H1 (cell line): ENCODE data around the gene SUMF1. TPM values are rescaled to one million over a fixed set of nuclear protein-coding genes. Genes with fewer than 3 reads are reported as not detected.

Source experiments
- CTCF ChIA-PET: fragments of 300-600 bp; sonication (Branson Sonifier 250); formaldehyde crosslinking; loops from one replicate; lab custom pipeline; 2021; ENCODE audit not compliant: partially characterized antibody; lab: Charles Lee
- POLR2A ChIA-PET: fragments of 300-600 bp; sonication (Branson Sonifier 250); formaldehyde crosslinking; loops from one replicate; lab custom pipeline; 2021; ENCODE audit warnings: inconsistent platforms; ENCODE audit not compliant: partially characterized antibody; lab: Charles Lee
- DNase-seq, 2 experiments: peaks; one replicate each; pipeline versions ENCODE4 v3.0.0 to v3.0.0-alpha.2; 2010 to 2022; ENCODE audit warnings: low spot score in 2 of 2, low read depth in 1 of 2, mixed read lengths in 1 of 2
- FAIRE-seq: peaks from 2 replicates; lab custom pipeline; 2011; peaks lifted over from hg19 to GRCh38; lab: Jason Lieb, UNC
- H2AFZ ChIP-seq: 2 replicates; pipeline ENCODE4 v1.8.1; 2012; ENCODE audit warnings: low read length, inconsistent platforms
- H2AK5ac ChIP-seq: 2 replicates; pipeline ENCODE4 v1.6.1; 2013; ENCODE audit warnings: low read depth, low read length
- H2BK120ac ChIP-seq: replicated peaks from 2 replicates; pipeline ENCODE3; 2013; ENCODE audit warnings: low read depth, low read length, inconsistent platforms
- H2BK12ac ChIP-seq: 2 replicates; pipeline ENCODE4 v1.6.1; 2013; ENCODE audit warnings: low read depth, low read length
- H2BK15ac ChIP-seq: 2 replicates; pipeline ENCODE4 v1.6.1; 2013; ENCODE audit warnings: low read length
- H2BK20ac ChIP-seq: 2 replicates; pipeline ENCODE4 v1.6.1; 2013; ENCODE audit warnings: low read length
- H2BK5ac ChIP-seq: 2 replicates; pipeline ENCODE4 v1.6.1; 2013; ENCODE audit warnings: low read depth, low read length
- H3K14ac ChIP-seq: 2 replicates; pipeline ENCODE4 v1.6.1; 2013; ENCODE audit warnings: inconsistent platforms; ENCODE audit not compliant: insufficient read length
- H3K18ac ChIP-seq: 2 replicates; pipeline ENCODE4 v1.6.1; 2013; ENCODE audit warnings: low read length; ENCODE audit errors: extremely low read depth
- H3K23ac ChIP-seq: 2 replicates; pipeline ENCODE4 v1.6.1; 2013; ENCODE audit warnings: inconsistent platforms; ENCODE audit not compliant: insufficient read length
- H3K23me2 ChIP-seq: 2 replicates; pipeline ENCODE4 v1.6.1; 2013; ENCODE audit warnings: low read depth, low read length
- H3K27ac ChIP-seq: 2 replicates; pipeline ENCODE4 v1.6.1; 2011; ENCODE audit warnings: low read depth, low read length, inconsistent platforms
- H3K27me3 ChIP-seq, 4 experiments: replicated peaks in 1 of 4; 1 replicate in 1 of 4; 2 replicates in 3 of 4; pipeline versions ENCODE4 v1.6.1 to v1.8.1; 2011 to 2013; ENCODE audit warnings: low read length in 3 of 4, mild to moderate bottlenecking in 3 of 4, inconsistent platforms in 2 of 4, mixed read lengths in 2 of 4, moderate library complexity in 1 of 4; ENCODE audit not compliant: control insufficient read depth in 3 of 4, insufficient read depth in 3 of 4; ENCODE audit errors: extremely low read depth in 1 of 4
- H3K36me3 ChIP-seq, 4 experiments: 2 replicates each; pipeline versions ENCODE4 v1.6.1 to v1.8.1; 2011 to 2013; ENCODE audit warnings: mild to moderate bottlenecking in 4 of 4, low read length in 3 of 4, moderate library complexity in 2 of 4, control low read depth in 1 of 4, inconsistent platforms in 1 of 4; ENCODE audit not compliant: insufficient read depth in 4 of 4, control insufficient read depth in 2 of 4
- H3K4ac ChIP-seq: replicated peaks from 2 replicates; pipeline ENCODE3; 2013; ENCODE audit warnings: low read length, low read depth, mixed read lengths, inconsistent platforms; ENCODE audit not compliant: insufficient read length
- H3K4me1 ChIP-seq, 4 experiments: replicated peaks in 1 of 4; 1 replicate in 1 of 4; 2 replicates in 3 of 4; pipeline versions ENCODE4 v1.6.1 to v1.8.1; 2011 to 2013; ENCODE audit warnings: low read length in 3 of 4, inconsistent platforms in 2 of 4, mixed read lengths in 1 of 4; ENCODE audit not compliant: insufficient read depth in 4 of 4, control insufficient read depth in 3 of 4
- H3K4me2 ChIP-seq, 2 experiments: 2 replicates each; pipeline versions ENCODE4 v1.6.1 to v1.8.1; 2011 to 2013; ENCODE audit warnings: low read depth in 2 of 2, low read length in 2 of 2, control low read depth in 1 of 2, inconsistent platforms in 1 of 2, mild to moderate bottlenecking in 1 of 2; ENCODE audit not compliant: insufficient read depth in 1 of 2
- H3K4me3 ChIP-seq, 4 experiments: fragments of 200-600, 300-600 bp in 1 of 4; sonication (generic), shearing (Covaris generic), sonication (Bioruptor Twin) in 1 of 4; 2 replicates each; pipeline versions ENCODE4 v1.5.1 to v1.8.1; 2011 to 2016; ENCODE audit warnings: low read length in 4 of 4, low read depth in 3 of 4, control low read depth in 2 of 4, inconsistent platforms in 2 of 4, mild to moderate bottlenecking in 2 of 4, mixed read lengths in 1 of 4, moderate library complexity in 1 of 4; ENCODE audit not compliant: insufficient read depth in 2 of 4; ENCODE audit errors: extremely low read depth in 1 of 4
- H3K56ac ChIP-seq: replicated peaks from 2 replicates; pipeline ENCODE3; 2013; ENCODE audit warnings: low read depth, mild to moderate bottlenecking, mixed read lengths, low read length, inconsistent platforms; ENCODE audit not compliant: insufficient read length
- H3K79me1 ChIP-seq: 2 replicates; pipeline ENCODE4 v1.6.1; 2013; ENCODE audit warnings: low read depth, low read length, control low read depth
- H3K79me2 ChIP-seq, 2 experiments: 2 replicates each; pipeline versions ENCODE4 v1.6.1 to v1.8.1; 2012 to 2013; ENCODE audit warnings: low read length in 2 of 2, mild to moderate bottlenecking in 2 of 2, inconsistent platforms in 1 of 2; ENCODE audit not compliant: insufficient read depth in 2 of 2, control insufficient read depth in 1 of 2
- H3K9ac ChIP-seq, 4 experiments: replicated peaks in 1 of 4; 1 replicate in 1 of 4; 2 replicates in 3 of 4; pipeline versions ENCODE4 v1.6.1 to v1.8.1; 2011 to 2013; ENCODE audit warnings: low read depth in 3 of 4, low read length in 3 of 4, control low read depth in 2 of 4, mild to moderate bottlenecking in 2 of 4, moderate library complexity in 2 of 4, inconsistent platforms in 1 of 4; ENCODE audit errors: extremely low read depth in 1 of 4
- H3K9me3 ChIP-seq, 2 experiments: 2 replicates each; pipeline versions ENCODE4 v1.6.1 to v1.8.1; 2012 to 2013; ENCODE audit warnings: mild to moderate bottlenecking in 2 of 2, moderate library complexity in 2 of 2, control low read depth in 1 of 2, inconsistent platforms in 1 of 2, low read depth in 1 of 2, low read length in 1 of 2, mixed read lengths in 1 of 2; ENCODE audit not compliant: insufficient read depth in 2 of 2
- H4K20me1 ChIP-seq, 2 experiments: replicated peaks in 1 of 2; 2 replicates each; pipeline versions ENCODE3 to v1.8.1; 2011 to 2013; ENCODE audit warnings: inconsistent platforms in 2 of 2, low read length in 2 of 2, mild to moderate bottlenecking in 1 of 2; ENCODE audit not compliant: insufficient read depth in 2 of 2, control insufficient read depth in 1 of 2
- H4K5ac ChIP-seq: 2 replicates; pipeline ENCODE4 v1.6.1; 2013; ENCODE audit warnings: low read length, low read depth, mixed read lengths, inconsistent platforms; ENCODE audit not compliant: insufficient read length
- H4K8ac ChIP-seq: 2 replicates; pipeline ENCODE4 v1.8.0; 2013; ENCODE audit warnings: mild to moderate bottlenecking, moderate library complexity, low read length, inconsistent platforms; ENCODE audit not compliant: insufficient read depth; ENCODE audit errors: extremely low read depth
- H4K91ac ChIP-seq: replicated peaks from 2 replicates; pipeline ENCODE3; 2013; ENCODE audit warnings: low read length, mixed read lengths, inconsistent platforms; ENCODE audit not compliant: insufficient read length
- HDAC6 ChIP-seq: IDR thresholded peaks from one replicate; pipeline ENCODE4 v1.7.1; 2012; ENCODE audit warnings: low read depth, mild to moderate bottlenecking, inconsistent platforms, low read length, moderate library complexity
- RAD21 ChIP-seq, 2 experiments: IDR thresholded peaks in 1 of 2; conservative IDR thresholded peaks in 1 of 2; 2 replicates each; pipeline ENCODE4 v1.6.1; 2011; ENCODE audit warnings: low read depth in 2 of 2, low read length in 2 of 2, improper control_type of control experiment in 1 of 2, inconsistent platforms in 1 of 2, mild to moderate bottlenecking in 1 of 2, moderate library complexity in 1 of 2
- RFX5 ChIP-seq: IDR thresholded peaks from 2 replicates; pipeline ENCODE4 v1.6.1; 2011; ENCODE audit warnings: low read depth, low read length, improper control_type of control experiment, borderline replicate concordance
- SAP30 ChIP-seq: fragments of 300-600 bp; sonication (generic); IDR thresholded peaks from 2 replicates; pipeline ENCODE4 v1.7.1; 2012; ENCODE audit warnings: low read length, moderate library complexity, mild to moderate bottlenecking, inconsistent platforms; ENCODE audit not compliant: insufficient read depth, insufficient replicate concordance
- SIX5 ChIP-seq: IDR thresholded peaks from 2 replicates; pipeline ENCODE4 v1.6.1; 2011; ENCODE audit warnings: mild to moderate bottlenecking, low read depth, low read length
- SP2 ChIP-seq: IDR thresholded peaks from 2 replicates; pipeline ENCODE4 v1.6.1; 2012; ENCODE audit warnings: mild to moderate bottlenecking, low read length, inconsistent platforms
- WGBS, 2 experiments: shearing (Covaris generic) in 1 of 2; methylation state at CpG; one replicate each; pipeline versions ENCODE4 v1.1.6 to v1.1.7; 2013 to 2015; ENCODE audit warnings: low lambda C conversion rate in 2 of 2, mixed read lengths in 2 of 2, inconsistent platforms in 1 of 2, low coverage in 1 of 2, missing lambda C conversion rate in 1 of 2; ENCODE audit not compliant: insufficient replicate concordance in 2 of 2, insufficient coverage in 1 of 2, insufficient read length in 1 of 2; ENCODE audit errors: extremely low coverage in 1 of 2, missing lambda C conversion rate in 1 of 2; 5-methylcytosine and 5-hydroxymethylcytosine counted together
- polyA plus RNA-seq, 7 experiments: library from polyadenylated mRNA; depleted of rRNA in 3 of 7; stranded (reverse) in 5 of 7; unstranded in 2 of 7; fragments of >200 nt in 5 of 7; fragments of 200-250 nt in 2 of 7; gene quantifications; 1 replicate in 5 of 7; 2 replicates in 1 of 7; 4 replicates in 1 of 7; pipeline versions ENCODE4 v1.2.1 to v1.2.3, GENCODE V29; 2011 to 2013; ENCODE audit warnings: missing spikeins in 2 of 7, mixed read lengths in 2 of 7
- total RNA-seq: library from RNA; stranded (reverse); fragmentation: NEBNext Ultra II Directional; extraction: Animal tissue kit (Norgen Biotek cat#: 25700); gene quantifications from 2 replicates; pipeline ENCODE4 v1.2.1, GENCODE V29; 2021

The SUMF1 gene
- total and polyA plus RNA-seq, 2 of the 8 experiments (the other 6 are each of a cell fraction or from before 2014, with no cell fraction given) = 12.5 to 15.0 TPM

- no peak overlapping the region for H2AK5ac ChIP-seq
- no peak overlapping the region for H2AFZ ChIP-seq
- no peak overlapping the region for H3K56ac ChIP-seq
- ChIA-PET POLR2A (interaction anchor here (1.1 to 2.3 kb wide), 2 partner anchors 18 to 52 kb away, joined by 3 to 9 read pairs; partner anchors contain the start of gene ITPR1), CTCF (interaction anchor here (0.5 to 0.8 kb wide), 2 partner anchors 9 to 270 kb away, joined by 4 read pairs; no protein-coding TSS in a partner anchor)
- no peaks in the 10 kb centered on the region for H3K9me3 ChIP-seq
- H3K23ac ChIP-seq = no peak overlapping the region
- H4K8ac ChIP-seq = no peak overlapping the region
- H2BK12ac ChIP-seq = no peak overlapping the region
- H3K79me1 ChIP-seq = no peaks in the 10 kb centered on the region
- FAIRE-seq = peak; percentile 19
- no peak overlapping the region for H3K18ac ChIP-seq
- no peak overlapping the region for H2BK120ac ChIP-seq
- no peaks in the 10 kb centered on the region for H3K79me2 ChIP-seq
- WGBS, 2 experiments = 98% methylated on average over 6 of the region's 6 CpGs; no CpG with 5 or more reads in 1 of the 2 experiments
- H4K91ac ChIP-seq = no peak overlapping the region
- H2BK20ac ChIP-seq = no peak overlapping the region
- DNase-seq = no peak
- no peak overlapping the region for H2BK5ac ChIP-seq
- no peaks in the 10 kb centered on the region for H3K27me3 ChIP-seq
- no peak overlapping the region for H3K9ac ChIP-seq
- no peaks in the 10 kb centered on the region for H3K23me2 ChIP-seq
- no peak overlapping the region for H3K4me3 ChIP-seq
- H4K5ac ChIP-seq = no peak overlapping the region
- H3K14ac ChIP-seq = no peak overlapping the region
- no peak overlapping the region for H3K27ac ChIP-seq
- H4K20me1 ChIP-seq = no peaks in the 10 kb centered on the region
- H3K4me1 ChIP-seq = no peaks in the 10 kb centered on the region
- no peak overlapping the region for H3K4ac ChIP-seq
- H3K4me2 ChIP-seq = no peak overlapping the region
- H2BK15ac ChIP-seq = no peak overlapping the region
- H3K36me3 ChIP-seq = peaks cover 0 to 3% (median 0%) of the 10 kb centered on the region in 4 experiments; a peak in 1 of 8 replicates
- TF ChIP-seq SP2 (no peak), SAP30 (no peak), SIX5 (no peak), RFX5 (no peak), RAD21 (IDR thresholded peaks at IDR 0.05 in 1 of 2, conservative IDR thresholded peaks at IDR 0.05 in 1 of 2; ENCODE audit: low read depth in 2 of 2, low read length in 2 of 2) (no peak), HDAC6 (no peak)
These were observed 26.1 kb downstream of the SUMF1 start for GRCh38 chr3:4440951-4441350.
